ENCODE results near the gene RCC2. TPM values are rescaled to one million over a fixed set of nuclear protein-coding genes. Genes with fewer than 3 reads are reported as not detected.

Gene RCC2
- total RNA-seq, 4 donors from 2014 or later, result 5.7 to 11.5 (median 7.8) TPM

DNA sequence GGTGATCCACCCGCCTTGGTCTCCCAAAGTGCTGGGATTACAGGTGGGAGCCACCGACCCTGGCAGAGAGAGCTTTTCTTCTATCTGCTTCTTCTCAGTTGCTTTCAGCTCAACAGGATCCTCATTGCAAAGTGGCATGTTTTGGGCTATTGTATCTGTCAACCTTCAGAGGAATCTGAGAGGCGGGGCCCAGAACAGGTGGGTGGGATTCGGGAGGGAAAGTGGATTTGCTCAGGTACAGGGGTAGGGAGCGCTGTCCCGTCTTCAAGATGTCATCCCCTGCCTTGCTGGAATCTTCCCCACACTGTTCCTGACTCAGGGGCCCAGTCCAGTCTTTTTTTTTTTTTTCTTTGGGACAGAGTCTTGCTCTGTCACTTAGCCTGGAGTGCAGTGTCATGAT, 26.9 kb upstream of the RCC2 start:
- peaks cover 0 to 3% (median 0%) of the 10 kb centered on the region in 3 donors for H3K27me3 ChIP-seq
- no peaks in the 10 kb centered on the region for H3K9me3 ChIP-seq
- in situ Hi-C loops (cut with MboI; ENCODE audit: low sequenced_read_pairs in 4 of 4) (no loop called here), intact Hi-C loops (cut with DNase I; ENCODE audit: low total_unique reads) (no loop called here)
- H3K4me3 ChIP-seq, result no peak overlapping the region
- TF ChIP-seq, protein P1, sequence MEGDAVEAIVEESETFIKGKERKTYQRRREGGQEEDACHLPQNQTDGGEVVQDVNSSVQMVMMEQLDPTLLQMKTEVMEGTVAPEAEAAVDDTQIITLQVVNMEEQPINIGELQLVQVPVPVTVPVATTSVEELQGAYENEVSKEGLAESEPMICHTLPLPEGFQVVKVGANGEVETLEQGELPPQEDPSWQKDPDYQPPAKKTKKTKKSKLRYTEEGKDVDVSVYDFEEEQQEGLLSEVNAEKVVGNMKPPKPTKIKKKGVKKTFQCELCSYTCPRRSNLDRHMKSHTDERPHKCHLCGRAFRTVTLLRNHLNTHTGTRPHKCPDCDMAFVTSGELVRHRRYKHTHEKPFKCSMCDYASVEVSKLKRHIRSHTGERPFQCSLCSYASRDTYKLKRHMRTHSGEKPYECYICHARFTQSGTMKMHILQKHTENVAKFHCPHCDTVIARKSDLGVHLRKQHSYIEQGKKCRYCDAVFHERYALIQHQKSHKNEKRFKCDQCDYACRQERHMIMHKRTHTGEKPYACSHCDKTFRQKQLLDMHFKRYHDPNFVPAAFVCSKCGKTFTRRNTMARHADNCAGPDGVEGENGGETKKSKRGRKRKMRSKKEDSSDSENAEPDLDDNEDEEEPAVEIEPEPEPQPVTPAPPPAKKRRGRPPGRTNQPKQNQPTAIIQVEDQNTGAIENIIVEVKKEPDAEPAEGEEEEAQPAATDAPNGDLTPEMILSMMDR (IDR thresholded peaks at IDR 0.05 in 4 of 5, conservative IDR thresholded peaks at IDR 0.05 in 1 of 5), result no peak
- no peak for TF ChIP-seq POLR2A (IDR thresholded peaks at IDR 0.05)
- no peak for ATAC-seq
- no peaks in the 10 kb centered on the region for H3K36me3 ChIP-seq
- no peak overlapping the region for H3K27ac ChIP-seq
- no peaks in the 10 kb centered on the region for H3K4me1 ChIP-seq
- DNase-seq, result no peak

DNA sequence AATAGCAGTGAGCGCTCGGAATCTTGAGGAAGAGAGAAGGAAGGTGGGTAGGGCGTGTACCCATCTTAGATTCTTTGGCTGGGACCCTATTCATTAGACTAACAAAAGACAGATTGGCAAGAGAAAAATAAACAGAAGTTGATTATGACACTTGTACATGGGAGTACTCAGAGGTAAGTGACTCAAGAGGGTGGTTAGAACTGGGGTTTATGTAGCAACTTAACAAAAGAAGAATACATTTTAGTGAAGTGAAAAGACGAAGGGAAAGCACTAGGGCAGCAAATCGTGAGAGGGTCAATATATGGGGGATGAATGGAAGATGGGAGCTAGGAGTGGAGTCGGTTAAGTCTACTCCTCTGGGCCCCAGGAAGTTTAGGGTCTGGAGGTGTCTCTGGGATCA, 25.8 kb upstream of the RCC2 start:
- Histone ChIP-seq H3K9me3 (no peaks in the 10 kb centered on the region), H3K36me3 (no peaks in the 10 kb centered on the region), H3K27me3 (peaks cover 0 to 6% (median 4%) of the 10 kb centered on the region in 3 donors), H3K4me3 (no peak overlapping the region), H3K4me1 (no peaks in the 10 kb centered on the region), H3K27ac (no peak overlapping the region)
- TF ChIP-seq, protein P1 (IDR thresholded peaks at IDR 0.05 in 4 of 5, conservative IDR thresholded peaks at IDR 0.05 in 1 of 5), result no peak
- TF ChIP-seq POLR2A (IDR thresholded peaks at IDR 0.05), result no peak
- intact Hi-C loops (cut with DNase I; ENCODE audit: low total_unique reads), result no loop called here
- in situ Hi-C loops (cut with MboI; ENCODE audit: low sequenced_read_pairs in 4 of 4), result no loop called here
- no peak for ATAC-seq
- no peak for DNase-seq

DNA sequence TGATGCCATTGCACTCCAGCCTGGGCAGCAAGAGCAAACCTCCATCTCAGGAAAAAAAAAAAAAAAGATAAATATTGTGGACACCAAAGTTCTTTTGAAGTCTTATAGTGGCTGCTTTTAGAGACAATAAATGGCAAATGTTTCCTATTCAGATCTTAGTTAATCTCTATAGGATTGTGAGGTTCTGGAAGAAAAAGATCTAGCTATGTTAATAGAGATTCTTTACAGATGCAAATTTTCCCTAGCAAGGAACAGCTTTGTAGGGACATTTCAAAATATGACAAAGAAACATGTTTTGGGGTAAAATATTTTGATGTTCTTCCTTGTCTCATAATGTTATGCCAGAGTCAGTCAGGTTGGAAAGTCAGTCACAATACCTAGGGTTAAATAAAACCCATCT, 24.5 kb upstream of the RCC2 start:
- H3K4me3 ChIP-seq, result no peak overlapping the region
- H3K27me3 ChIP-seq, result peaks cover 0 to 16% (median 8%) of the 10 kb centered on the region in 3 donors
- intact Hi-C loops (cut with DNase I; ENCODE audit: low total_unique reads), result no loop called here
- DNase-seq, result no peak
- in situ Hi-C loops (cut with MboI; ENCODE audit: low sequenced_read_pairs in 4 of 4), result no loop called here
- no peak overlapping the region for H3K27ac ChIP-seq
- H3K9me3 ChIP-seq, result no peaks in the 10 kb centered on the region
- no peak for ATAC-seq
- TF ChIP-seq, protein P1 (IDR thresholded peaks at IDR 0.05 in 4 of 5, conservative IDR thresholded peaks at IDR 0.05 in 1 of 5), result no peak
- H3K4me1 ChIP-seq, result no peaks in the 10 kb centered on the region
- H3K36me3 ChIP-seq, result no peaks in the 10 kb centered on the region

DNA sequence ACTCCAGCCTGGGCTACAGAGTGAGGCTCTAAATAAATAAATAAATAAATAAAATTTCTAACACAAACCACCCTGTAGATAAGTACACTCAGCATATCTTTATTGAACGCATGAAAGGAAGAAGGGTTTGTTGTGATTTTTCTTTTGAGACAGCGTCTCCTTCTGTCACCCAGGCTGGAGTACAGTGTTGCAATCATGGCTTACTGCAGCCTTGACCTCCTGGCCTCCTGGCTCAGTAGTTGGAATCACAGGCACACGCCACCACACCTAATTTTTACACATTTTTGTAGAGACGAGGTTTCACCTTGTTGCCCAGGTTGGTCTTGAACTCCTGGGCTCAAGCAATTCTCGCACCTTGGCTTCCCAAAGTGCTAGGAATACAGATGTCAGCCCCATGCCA, 23.2 kb upstream of the RCC2 start:
- H3K9me3 ChIP-seq, result no peaks in the 10 kb centered on the region
- H3K27me3 ChIP-seq, result peaks cover 0 to 16% (median 8%) of the 10 kb centered on the region in 3 donors
- intact Hi-C loops (cut with DNase I; ENCODE audit: low total_unique reads) (no loop called here), in situ Hi-C loops (cut with MboI; ENCODE audit: low sequenced_read_pairs in 4 of 4) (no loop called here)
- no peak for TF ChIP-seq POLR2A (IDR thresholded peaks at IDR 0.05)
- TF ChIP-seq, protein P1 (IDR thresholded peaks at IDR 0.05 in 4 of 5, conservative IDR thresholded peaks at IDR 0.05 in 1 of 5), result no peak
- ATAC-seq, result no peak
- H3K4me3 ChIP-seq, result no peak overlapping the region
- no peaks in the 10 kb centered on the region for H3K4me1 ChIP-seq
- no peaks in the 10 kb centered on the region for H3K36me3 ChIP-seq
- no peak overlapping the region for H3K27ac ChIP-seq
- no peak for DNase-seq

DNA sequence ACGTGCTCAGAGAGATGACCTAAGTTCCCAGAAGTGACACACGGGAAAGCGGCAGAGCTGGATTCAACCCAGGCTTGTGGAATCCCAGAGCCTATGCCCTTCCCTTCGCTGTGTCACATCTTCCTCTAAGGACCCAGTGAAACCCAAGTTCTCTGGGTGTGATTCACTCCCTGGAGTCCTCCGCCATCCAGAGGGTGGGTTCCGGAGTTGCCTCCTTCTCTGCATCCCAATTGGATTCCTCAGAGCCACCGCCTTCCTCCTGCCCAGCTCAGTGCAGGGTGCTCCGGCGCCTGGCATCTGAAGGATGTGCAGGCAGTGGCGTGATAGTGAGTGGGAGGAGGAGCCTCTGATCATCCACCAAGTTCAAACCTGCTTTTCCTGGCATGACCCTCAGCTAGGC, 20.7 kb upstream of the RCC2 start:
- H3K4me1 ChIP-seq, result no peaks in the 10 kb centered on the region
- H3K9me3 ChIP-seq, result no peaks in the 10 kb centered on the region
- no peak for DNase-seq
- TF ChIP-seq POLR2A (IDR thresholded peaks at IDR 0.05), result no peak
- TF ChIP-seq, protein P1 (IDR thresholded peaks at IDR 0.05 in 4 of 5, conservative IDR thresholded peaks at IDR 0.05 in 1 of 5), result no peak
- no peak for ATAC-seq
- H3K4me3 ChIP-seq, result no peak overlapping the region
- no peak overlapping the region for H3K27ac ChIP-seq
- no peaks in the 10 kb centered on the region for H3K36me3 ChIP-seq
- in situ Hi-C loops (cut with MboI; ENCODE audit: low sequenced_read_pairs in 4 of 4) (no loop called here), intact Hi-C loops (cut with DNase I; ENCODE audit: low total_unique reads) (no loop called here)
- H3K27me3 ChIP-seq, result peaks cover 0 to 16% (median 8%) of the 10 kb centered on the region in 3 donors

Data from gastrocnemius medialis (tissue), 4 donors.